CD8-positive, alpha-beta memory T cell (primary cell): ENCODE data around the gene MYO3B. TPM values are rescaled to one million over a fixed set of nuclear protein-coding genes. Genes with fewer than 3 reads are reported as not detected.
"Not testable (repeated sequence)": the region's sequence is repeated elsewhere in the genome, so short reads cannot be mapped to it uniquely, and the experiment has no call there.

Experiments
- CTCF ChIA-PET: fragments of 350-600 bp; sonication (Branson Sonifier 250); formaldehyde crosslinking; loops from one replicate; lab custom pipeline; 2021; ENCODE audit warnings: antibody characterized with exemption; lab: Charles Lee
- POLR2A ChIA-PET: fragments of 350-600 bp; sonication (Branson Sonifier 250); formaldehyde crosslinking; loops from one replicate; lab custom pipeline; 2021; ENCODE audit warnings: antibody characterized with exemption; lab: Charles Lee
- DNase-seq, 5 donors: peaks; one replicate each; pipeline versions ENCODE4 v3.0.0 to v3.0.0-alpha.2; 2020 to 2022; ENCODE audit warnings: mixed read lengths in 1 of 5
- H3K27ac ChIP-seq: one replicate; pipeline ENCODE4 v1.7.0; 2013; ENCODE audit warnings: low read depth, mild to moderate bottlenecking, low read length, moderate library complexity
- H3K27me3 ChIP-seq: 2 replicates; pipeline ENCODE4 v1.7.0; 2013; ENCODE audit warnings: low read length, mild to moderate bottlenecking; ENCODE audit not compliant: insufficient read depth, poor library complexity, severe bottlenecking
- H3K36me3 ChIP-seq: 2 replicates; pipeline ENCODE4 v1.7.0; 2013; ENCODE audit warnings: mild to moderate bottlenecking, low read length, moderate library complexity; ENCODE audit not compliant: insufficient read depth
- H3K4me1 ChIP-seq: 2 replicates; pipeline ENCODE4 v1.7.0; 2013; ENCODE audit warnings: mild to moderate bottlenecking, low read length, moderate library complexity; ENCODE audit not compliant: insufficient read depth
- H3K4me3 ChIP-seq: 2 replicates; pipeline ENCODE4 v1.7.0; 2013; ENCODE audit warnings: mild to moderate bottlenecking, low read length
- H3K9me3 ChIP-seq: 2 replicates; pipeline ENCODE4 v1.7.0; 2013; ENCODE audit warnings: mild to moderate bottlenecking, low read length
- H3K27ac Mint-ChIP-seq, 8 donors: one replicate each; pipeline ENCODE4 v1.8.0; 2020 to 2021; ENCODE audit warnings: mixed read lengths in 8 of 8, mild to moderate bottlenecking in 6 of 8, inconsistent platforms in 3 of 8, moderate library complexity in 3 of 8
- H3K27me3 Mint-ChIP-seq, 2 donors: one replicate each; pipeline ENCODE4 v1.8.0; 2020 to 2021; ENCODE audit warnings: mixed read lengths in 2 of 2, mild to moderate bottlenecking in 1 of 2, moderate library complexity in 1 of 2
- H3K36me3 Mint-ChIP-seq, 3 donors: one replicate each; pipeline ENCODE4 v1.8.0; 2020 to 2021; ENCODE audit warnings: mixed read lengths in 3 of 3, inconsistent platforms in 1 of 3, mild to moderate bottlenecking in 1 of 3
- H3K4me1 Mint-ChIP-seq, 3 donors: one replicate each; pipeline ENCODE4 v1.8.0; 2020 to 2021; ENCODE audit warnings: mixed read lengths in 3 of 3, inconsistent platforms in 1 of 3, mild to moderate bottlenecking in 1 of 3
- H3K4me3 Mint-ChIP-seq, 7 donors: one replicate each; pipeline ENCODE4 v1.8.0; 2020 to 2021; ENCODE audit warnings: mixed read lengths in 7 of 7, mild to moderate bottlenecking in 6 of 7, moderate library complexity in 4 of 7, inconsistent platforms in 2 of 7
- H3K9me3 Mint-ChIP-seq, 5 donors: one replicate each; pipeline ENCODE4 v1.8.0; 2020 to 2022; ENCODE audit warnings: mixed read lengths in 5 of 5, mild to moderate bottlenecking in 3 of 5, moderate library complexity in 2 of 5, inconsistent platforms in 1 of 5
- polyA plus RNA-seq: library from polyadenylated mRNA; unstranded; fragments of 300-500 nt; fragmentation: Illumina TruSeq; gene quantifications from one replicate; pipeline ENCODE4 v1.2.3, GENCODE V29; 2021
- total RNA-seq, 2 experiments: library from RNA; stranded (reverse); gene quantifications; one replicate each; pipeline ENCODE4 v1.2.3, GENCODE V29; 2021

The MYO3B gene
- total and polyA plus RNA-seq, 3 experiments from 2014 or later = 0.08 to 0.33 (median 0.18) TPM

DNA sequence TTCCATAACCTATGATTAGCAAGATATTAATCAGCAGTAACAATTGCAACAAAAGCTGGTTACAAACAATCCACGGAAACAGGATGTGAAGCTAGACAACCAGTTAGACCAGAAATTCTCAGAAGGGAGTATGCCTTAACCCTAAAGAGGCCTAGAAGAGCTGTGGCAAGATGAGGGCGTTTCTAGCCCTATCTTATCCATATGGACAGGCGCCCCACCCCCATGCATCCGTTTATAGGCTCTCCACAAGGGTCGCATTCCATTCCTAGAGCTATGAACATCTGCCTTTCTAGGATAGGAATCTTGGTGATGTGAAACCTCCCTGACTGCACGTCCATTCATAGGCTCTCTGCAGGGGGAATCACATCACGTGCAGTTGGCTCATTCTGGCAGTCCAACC is 441.0 kb downstream of the MYO3B start:
- H3K36me3 Mint-ChIP-seq = not testable (repeated sequence)

DNA sequence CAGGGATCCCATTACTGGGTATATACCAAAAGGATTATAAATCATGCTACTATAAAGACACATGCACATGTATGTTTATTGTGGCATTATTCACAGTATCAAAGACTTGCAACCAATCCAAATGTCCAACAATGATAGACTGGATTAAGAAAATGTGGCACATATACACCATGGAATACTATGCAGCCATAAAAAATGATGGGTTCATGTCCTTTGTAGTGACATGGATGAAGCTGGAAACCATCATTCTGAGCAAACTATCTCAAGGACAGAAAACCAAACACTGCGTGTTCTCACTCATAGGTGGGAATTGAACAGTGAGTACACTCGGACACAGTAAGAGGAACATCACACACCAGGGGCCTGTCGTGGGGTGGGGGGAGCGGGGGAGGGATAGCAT is 457.1 kb downstream of the MYO3B start:
- CTCF ChIA-PET, H3K36me3 ChIP-seq, H3K4me1 Mint-ChIP-seq, H3K27ac Mint-ChIP-seq, DNase-seq, H3K9me3 Mint-ChIP-seq, H3K9me3 ChIP-seq, H3K36me3 Mint-ChIP-seq, POLR2A ChIA-PET, H3K4me1 ChIP-seq, H3K4me3 ChIP-seq, H3K27me3 ChIP-seq, H3K4me3 Mint-ChIP-seq, H3K27ac ChIP-seq: not testable (repeated sequence)
- H3K27me3 Mint-ChIP-seq = peaks cover 23% of the 10 kb centered on the region in 2 donors

More for the DNA sequence above, 441.0 kb downstream of the MYO3B start:
- H3K4me3 ChIP-seq, H3K36me3 ChIP-seq, H3K27me3 Mint-ChIP-seq, H3K27ac ChIP-seq, H3K27me3 ChIP-seq, H3K4me1 ChIP-seq, H3K4me3 Mint-ChIP-seq, H3K4me1 Mint-ChIP-seq, DNase-seq, CTCF ChIA-PET, H3K9me3 ChIP-seq, H3K27ac Mint-ChIP-seq, POLR2A ChIA-PET: not testable (repeated sequence)
- H3K9me3 Mint-ChIP-seq = peaks cover 7 to 18% (median 10%) of the 10 kb centered on the region in 5 donors

GRCh38 chr2:170639635-170640034 is 461.7 kb downstream of the MYO3B start:
- Mint-ChIP-seq H3K9me3 (peaks cover 0 to 1% (median 0%) of the 10 kb centered on the region in 5 donors), H3K4me1 (no peaks in the 10 kb centered on the region), H3K4me3 (no peak overlapping the region), H3K36me3 (no peaks in the 10 kb centered on the region), H3K27me3 (peaks cover 3 to 11% of the 10 kb centered on the region in 2 donors), H3K27ac (no peak overlapping the region)
- H3K4me3 ChIP-seq = no peak overlapping the region
- ChIA-PET CTCF (no interaction called here), POLR2A (no interaction called here)
- H3K4me1 ChIP-seq = no peaks in the 10 kb centered on the region
- no peak overlapping the region for H3K27ac ChIP-seq
- no peaks in the 10 kb centered on the region for H3K9me3 ChIP-seq
- DNase-seq = no peak
- H3K27me3 ChIP-seq = no peaks in the 10 kb centered on the region
- H3K36me3 ChIP-seq = no peaks in the 10 kb centered on the region

DNA sequence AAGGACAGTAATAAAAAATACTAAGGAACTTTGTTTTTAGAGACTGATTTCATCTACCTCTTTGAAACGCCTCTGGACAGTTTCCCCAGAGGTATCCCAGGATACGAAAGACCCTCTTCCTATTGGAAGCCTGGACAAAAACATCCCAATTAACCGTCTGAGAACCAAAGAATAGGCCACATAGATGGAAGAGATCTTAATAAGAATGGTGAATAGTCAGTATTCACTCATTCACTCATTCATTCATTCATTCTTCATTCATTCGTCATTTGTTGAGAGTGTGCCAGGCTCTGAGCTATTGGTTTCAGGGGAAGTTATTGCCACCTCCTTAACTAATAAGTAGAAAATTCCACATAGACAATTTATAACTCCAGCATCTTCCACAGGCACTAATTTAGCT is 464.0 kb downstream of the MYO3B start:
- no peak overlapping the region for H3K27ac ChIP-seq
- no peaks in the 10 kb centered on the region for H3K4me1 ChIP-seq
- no peak overlapping the region for H3K4me3 ChIP-seq
- H3K4me3 Mint-ChIP-seq = no peak overlapping the region
- H3K27ac Mint-ChIP-seq = no peak overlapping the region
- H3K27me3 ChIP-seq = no peaks in the 10 kb centered on the region
- H3K9me3 Mint-ChIP-seq = no peaks in the 10 kb centered on the region
- H3K36me3 Mint-ChIP-seq = no peaks in the 10 kb centered on the region
- DNase-seq = no peak
- H3K9me3 ChIP-seq = no peaks in the 10 kb centered on the region
- ChIA-PET CTCF (no interaction called here), POLR2A (no interaction called here)
- H3K36me3 ChIP-seq = no peaks in the 10 kb centered on the region
- H3K27me3 Mint-ChIP-seq = peaks cover 1 to 16% of the 10 kb centered on the region in 2 donors
- H3K4me1 Mint-ChIP-seq = no peaks in the 10 kb centered on the region

DNA sequence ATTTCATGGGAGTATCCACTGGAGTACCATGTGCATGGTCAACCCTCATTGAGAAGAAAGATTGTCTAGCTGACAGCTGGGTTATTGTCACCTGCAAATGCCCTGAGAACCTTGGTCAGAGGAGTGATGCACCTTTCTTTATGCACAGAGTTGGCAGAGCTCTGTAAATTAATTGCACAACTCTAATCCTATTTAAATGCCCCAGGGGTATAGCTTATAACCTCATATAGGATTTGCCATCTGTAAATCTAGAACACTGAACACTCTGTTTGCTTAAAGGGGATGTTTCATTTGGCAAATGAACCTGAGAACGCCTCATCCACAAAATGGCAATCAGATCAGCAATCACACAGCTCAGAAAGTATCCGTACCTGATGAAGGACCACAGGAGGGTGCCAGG is 465.4 kb downstream of the MYO3B start:
- peaks cover 3 to 16% of the 10 kb centered on the region in 2 donors for H3K27me3 Mint-ChIP-seq
- DNase-seq = no peak
- no peaks in the 10 kb centered on the region for H3K4me1 ChIP-seq
- H3K9me3 Mint-ChIP-seq = no peaks in the 10 kb centered on the region
- H3K4me3 ChIP-seq = no peak overlapping the region
- ChIA-PET POLR2A (no interaction called here), CTCF (no interaction called here)
- H3K27me3 ChIP-seq = peaks cover 3% of the 10 kb centered on the region
- no peak overlapping the region for H3K4me3 Mint-ChIP-seq
- no peak overlapping the region for H3K27ac ChIP-seq
- no peaks in the 10 kb centered on the region for H3K36me3 Mint-ChIP-seq
- H3K27ac Mint-ChIP-seq = no peak overlapping the region
- no peaks in the 10 kb centered on the region for H3K36me3 ChIP-seq
- no peaks in the 10 kb centered on the region for H3K4me1 Mint-ChIP-seq
- no peaks in the 10 kb centered on the region for H3K9me3 ChIP-seq

- H3K4me3 Mint-ChIP-seq = no peak overlapping the region
- H3K27ac Mint-ChIP-seq = no peak overlapping the region
- peaks cover 15 to 22% (median 20%) of the 10 kb centered on the region in 3 donors for H3K4me1 Mint-ChIP-seq
- peaks cover 0 to 4% (median 0%) of the 10 kb centered on the region in 3 donors for H3K36me3 Mint-ChIP-seq
- POLR2A ChIA-PET = no interaction called here
- H3K9me3 Mint-ChIP-seq = peaks cover 0 to 2% (median 0%) of the 10 kb centered on the region in 5 donors
- H3K4me1 ChIP-seq = peaks cover 20% of the 10 kb centered on the region
- no peaks in the 10 kb centered on the region for H3K36me3 ChIP-seq
- H3K4me3 ChIP-seq = no peak overlapping the region
- peaks cover 3 to 11% of the 10 kb centered on the region in 2 donors for H3K27me3 Mint-ChIP-seq
- H3K27me3 ChIP-seq = peaks cover 3% of the 10 kb centered on the region
- no peaks in the 10 kb centered on the region for H3K9me3 ChIP-seq
- CTCF ChIA-PET = no interaction called here
- H3K27ac ChIP-seq = no peak overlapping the region
- DNase-seq = no peak
Observed at GRCh38 chr2:170647741-170648436, 469.9 kb downstream of the MYO3B start.

DNA sequence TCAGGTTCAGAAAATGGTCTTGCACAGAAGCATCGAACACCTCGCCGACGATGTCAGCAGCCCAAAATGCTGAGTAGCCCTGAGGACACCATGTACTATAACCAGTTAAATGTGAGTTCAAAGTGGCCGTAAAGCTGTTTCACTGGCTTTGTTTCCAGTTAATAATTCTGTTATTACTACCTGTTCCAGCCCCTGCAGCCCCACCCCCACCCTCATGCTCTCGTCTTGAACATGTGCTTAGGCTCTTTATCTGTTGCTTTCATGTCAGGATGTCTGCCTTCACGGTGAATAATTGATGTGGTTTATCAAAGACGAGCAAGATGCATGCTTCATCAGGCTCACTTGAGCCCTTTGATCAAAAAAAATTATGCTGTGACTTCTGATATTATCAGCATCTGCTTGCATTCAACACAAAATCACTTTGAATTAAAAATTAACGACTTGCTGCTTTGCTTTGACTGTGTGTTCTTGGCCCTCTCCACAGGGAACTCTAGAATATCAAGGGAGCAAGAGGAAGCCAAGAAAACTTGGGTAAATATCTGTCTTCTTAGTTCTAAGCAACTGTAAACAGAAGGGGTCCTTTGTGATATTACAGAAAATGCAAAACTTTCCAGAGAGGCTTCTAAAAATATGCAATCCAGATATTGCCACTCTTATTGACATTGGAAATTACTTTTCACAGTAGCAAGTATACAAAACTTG is 473.8 kb downstream of the MYO3B start:
- no peak overlapping the region for H3K4me3 ChIP-seq
- Mint-ChIP-seq H3K36me3 (peaks cover 0 to 4% (median 0%) of the 10 kb centered on the region in 3 donors), H3K27me3 (peaks cover 6 to 8% of the 10 kb centered on the region in 2 donors), H3K4me1 (peaks cover 15 to 27% (median 22%) of the 10 kb centered on the region in 3 donors), H3K27ac (peak overlapping the region in 3 of 8 donors; percentile 25 to 75 (median 26)), H3K9me3 (peaks cover 0 to 3% (median 0%) of the 10 kb centered on the region in 5 donors), H3K4me3 (peak overlapping the region in 3 of 7 donors; percentile 13 to 16 (median 15))
- ChIA-PET CTCF (no interaction called here), POLR2A (interaction anchor here (0.7 kb wide), 1 partner anchor 240 kb away, joined by 3 read pairs; no protein-coding TSS in a partner anchor)
- H3K27ac ChIP-seq = no peak overlapping the region
- peaks cover 20% of the 10 kb centered on the region for H3K4me1 ChIP-seq
- H3K9me3 ChIP-seq = no peaks in the 10 kb centered on the region
- no peaks in the 10 kb centered on the region for H3K36me3 ChIP-seq
- peak in 3 of 5 donors; percentile 49 to 82 (median 68) for DNase-seq
- peaks cover 3% of the 10 kb centered on the region for H3K27me3 ChIP-seq
